IPS DF 19.7 (cell line): Measurements from ENCODE around the gene BOC.

Experiments used
- DNase-seq: peaks from one replicate; pipeline ENCODE4 v3.0.0-alpha.2; 2013; ENCODE audit warnings: low read depth, low spot score

Gene BOC

GRCh38 chr3:113249111-113249510, 37.8 kb downstream of the BOC start:
- no peak for DNase-seq

DNA sequence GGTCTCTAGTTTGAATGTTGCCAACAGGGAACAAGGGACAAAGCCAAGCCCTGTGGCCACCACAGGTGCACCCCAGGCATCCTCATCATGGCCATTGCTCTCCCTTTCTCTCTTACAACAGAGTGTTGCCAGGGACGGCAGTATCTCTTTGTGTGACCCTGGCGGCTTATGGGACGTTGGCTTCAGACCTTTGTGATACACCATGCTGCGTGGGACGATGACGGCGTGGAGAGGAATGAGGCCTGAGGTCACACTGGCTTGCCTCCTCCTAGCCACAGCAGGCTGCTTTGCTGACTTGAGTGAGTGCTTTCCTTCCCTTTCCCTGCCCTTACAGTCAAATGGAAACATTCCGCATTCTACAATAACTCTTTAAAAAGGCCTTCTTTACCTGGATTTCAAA, 38.2 kb downstream of the BOC start:
- DNase-seq = no peak

GRCh38 chr3:113250566-113250965, 39.2 kb downstream of the BOC start:
- no peak for DNase-seq

DNA sequence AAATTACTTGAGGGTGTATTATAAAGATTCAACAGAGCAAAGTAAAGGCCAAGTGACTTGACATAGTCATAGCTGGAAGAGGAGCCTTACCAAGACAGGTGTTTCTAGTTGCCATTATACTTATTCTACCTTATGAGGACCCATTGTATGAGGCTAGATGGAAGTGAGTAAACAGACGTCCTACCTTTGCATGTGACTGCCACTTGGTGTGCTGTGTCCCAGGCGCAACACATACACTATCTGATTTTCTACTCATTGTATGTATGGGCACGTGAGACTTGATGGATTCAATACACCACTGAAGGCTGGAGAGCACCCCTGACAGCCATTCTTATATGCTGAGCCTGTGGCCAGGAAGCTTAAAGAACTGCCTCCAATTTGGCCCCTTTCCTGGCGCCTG, 40.5 kb downstream of the BOC start:
- DNase-seq = no peak

DNA sequence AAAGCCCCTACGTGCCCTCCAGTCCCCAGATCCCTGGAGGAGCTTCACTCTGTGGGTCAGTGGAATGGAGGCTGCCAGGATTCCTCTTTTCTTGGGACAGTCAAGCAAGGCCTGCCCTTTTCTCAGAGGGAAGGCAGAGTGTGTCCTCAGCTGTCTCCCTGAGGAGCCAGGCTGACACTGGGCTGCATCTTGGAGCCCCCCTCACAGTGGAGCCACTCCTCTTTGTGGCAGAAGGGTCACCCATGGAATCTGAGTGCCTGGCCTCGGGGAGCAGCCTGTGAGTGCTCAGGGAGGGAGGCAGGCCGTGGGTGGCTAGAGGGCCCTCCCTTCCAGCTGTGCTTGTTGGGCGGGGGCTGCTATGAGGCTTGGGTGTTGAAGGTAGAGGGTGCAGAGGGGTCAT, 41.2 kb downstream of the BOC start:
- DNase-seq = no peak

DNA sequence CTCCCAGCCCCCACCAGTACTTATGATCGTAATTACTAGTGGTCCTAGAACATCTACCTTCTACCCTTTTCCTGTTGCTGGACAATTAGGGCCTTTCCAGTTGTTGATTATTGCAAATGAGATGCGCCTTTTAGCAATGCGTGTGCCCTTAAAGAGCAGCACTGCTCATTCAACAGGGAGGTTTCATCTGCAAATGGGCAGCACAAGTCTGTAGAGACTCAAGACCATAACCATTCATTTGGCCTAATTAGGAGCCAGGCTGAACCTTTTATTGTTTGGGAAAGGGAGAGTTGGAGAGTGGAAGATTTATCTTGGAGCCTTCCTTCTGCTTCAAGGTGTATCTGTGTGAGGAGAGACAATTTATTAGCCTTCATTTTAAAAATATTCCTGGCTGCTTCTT, 42.3 kb downstream of the BOC start:
- no peak for DNase-seq

GRCh38 chr3:113254171-113254947, 43.0 kb downstream of the BOC start:
- no peak for DNase-seq

DNA sequence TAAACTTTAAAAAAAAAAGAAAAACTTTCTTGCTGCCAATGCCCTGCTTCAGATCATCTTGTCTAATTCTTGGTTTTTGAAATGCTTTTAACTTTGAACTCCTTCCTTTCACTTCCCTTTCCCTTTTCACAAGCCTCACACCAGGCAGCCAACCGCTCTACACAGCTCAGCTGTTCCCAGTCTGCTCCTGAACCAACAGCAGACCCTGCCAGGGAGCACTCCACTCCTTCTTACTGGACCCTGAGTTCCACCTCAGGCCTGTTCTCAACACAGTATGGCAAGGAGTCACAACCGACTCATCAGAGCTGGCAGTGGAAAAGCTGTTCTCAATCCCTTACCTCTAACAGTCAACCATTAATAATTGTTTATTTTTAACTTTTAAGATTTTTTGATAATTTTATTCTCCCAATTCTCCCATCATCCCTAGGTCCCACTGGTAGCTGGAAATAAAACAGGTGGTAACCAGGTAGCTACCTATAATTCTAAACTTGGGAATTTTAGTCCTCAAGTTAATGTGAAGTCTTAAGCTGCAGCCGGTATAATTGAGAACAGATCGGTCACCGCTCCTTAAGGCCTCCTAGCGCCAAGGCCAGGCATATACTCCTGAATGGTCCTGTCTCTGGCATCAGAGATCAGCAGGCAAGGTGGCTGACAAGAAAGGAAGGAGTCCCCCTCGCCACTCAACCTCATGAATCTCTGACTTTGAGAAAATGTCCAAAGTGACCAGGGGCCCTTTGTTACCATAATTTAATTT, 43.9 kb downstream of the BOC start:
- no peak for DNase-seq

DNA sequence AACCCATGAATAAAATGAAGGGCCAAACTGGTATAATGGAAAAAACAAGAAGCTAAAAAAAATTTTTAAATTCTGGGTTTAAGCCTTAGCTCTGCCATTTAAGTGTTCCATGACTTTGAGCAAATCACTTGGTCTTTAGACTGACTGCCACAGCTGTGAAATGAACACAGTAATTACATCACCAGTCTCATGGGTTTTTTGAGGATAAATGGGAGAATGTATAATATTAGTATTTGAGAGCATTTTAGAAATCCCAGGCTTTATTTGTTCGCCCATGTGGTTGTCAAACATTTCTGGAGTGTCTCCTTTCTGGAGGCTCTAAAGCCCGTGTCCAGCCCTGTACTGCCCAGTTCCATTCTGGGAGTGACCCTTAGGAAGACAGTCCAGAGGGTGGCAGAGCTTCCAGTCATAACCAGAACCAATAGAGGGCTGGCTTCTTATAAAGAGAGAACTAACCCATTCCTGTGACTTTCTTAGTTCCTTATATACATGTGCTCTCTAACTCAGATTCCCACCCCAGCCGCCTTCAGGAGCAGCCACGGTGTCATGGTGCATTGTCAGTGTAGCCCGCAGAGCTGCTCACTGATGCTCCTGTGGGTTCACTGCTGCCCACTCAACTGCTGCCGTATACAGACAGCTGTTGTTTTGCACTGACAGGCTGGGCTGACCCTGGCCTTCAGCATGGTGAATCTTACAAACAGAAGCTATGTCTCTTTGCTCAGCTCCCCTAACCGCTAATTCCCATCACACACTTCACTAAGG, 44.7 kb downstream of the BOC start:
- DNase-seq = no peak

GRCh38 chr3:113258361-113258760, 47.0 kb downstream of the BOC start:
- no peak for DNase-seq

GRCh38 chr3:113259196-113259595, 47.8 kb downstream of the BOC start:
- DNase-seq = no peak

DNA sequence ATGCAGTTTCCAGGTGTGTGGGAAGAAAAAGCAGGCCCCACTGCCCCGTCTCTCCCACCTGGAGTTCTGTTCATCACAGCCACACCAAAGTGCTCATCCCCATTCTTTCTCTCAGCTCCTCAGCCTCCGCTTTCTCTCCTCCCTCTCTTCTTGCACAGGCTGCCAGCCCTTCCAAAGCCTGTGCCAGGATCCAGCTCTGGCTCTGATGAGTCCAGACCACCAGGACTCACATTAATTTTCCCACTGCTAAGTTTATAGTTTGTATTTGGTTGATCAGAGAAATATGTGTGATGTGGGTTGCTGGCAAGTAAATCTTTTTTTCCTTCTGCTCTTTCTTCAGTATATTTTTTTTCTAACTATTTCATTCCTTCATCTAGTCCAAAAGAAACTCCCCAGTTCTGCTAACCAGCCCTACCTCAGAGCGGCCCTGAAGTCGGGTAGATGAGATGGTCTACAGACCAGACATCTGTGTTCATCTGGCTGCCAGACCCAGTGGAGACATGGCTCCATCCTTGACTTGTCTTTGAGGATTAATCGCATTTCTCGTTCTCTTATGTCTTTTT, 49.8 kb downstream of the BOC start:
- no peak for DNase-seq

- DNase-seq = no peak
These were observed 50.4 kb downstream of the BOC start for GRCh38 chr3:113261626-113262303.

DNA sequence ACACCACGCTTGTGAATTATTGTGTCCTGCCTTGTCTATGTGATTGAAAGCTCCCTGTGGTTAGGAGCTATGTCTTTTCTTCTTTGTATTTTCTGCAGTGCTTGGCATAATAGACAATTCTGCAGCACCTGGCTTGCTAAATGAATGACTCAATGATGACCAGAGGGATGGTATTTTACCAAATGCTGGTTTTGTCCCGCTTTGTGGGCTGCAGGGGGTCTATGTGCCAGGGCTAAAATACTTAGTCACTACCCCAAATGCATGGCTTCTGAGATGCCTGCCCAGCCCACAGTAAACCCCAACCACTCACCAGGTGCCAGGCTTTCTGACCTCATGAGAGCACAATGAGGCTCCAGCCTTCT, 50.9 kb downstream of the BOC start:
- DNase-seq = no peak

DNA sequence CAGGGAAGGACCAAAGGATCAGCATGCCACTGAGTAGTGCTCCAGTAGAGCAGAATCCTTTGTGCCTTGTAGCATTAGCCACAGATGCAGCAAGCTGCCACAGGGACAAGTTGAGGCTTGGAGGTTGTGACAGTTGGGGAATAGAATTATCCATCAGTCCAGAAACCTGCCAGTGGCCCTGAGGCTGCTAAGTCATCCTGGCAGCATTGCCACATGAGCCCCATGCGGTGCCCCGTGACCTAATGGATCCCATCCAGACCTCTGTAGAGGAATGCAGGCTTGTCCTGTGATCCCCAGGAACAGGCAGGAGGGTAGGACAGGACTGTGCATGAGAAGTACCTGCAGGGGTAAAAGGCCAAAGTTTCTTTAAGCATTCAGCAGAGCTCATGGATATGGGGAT, 51.7 kb downstream of the BOC start:
- DNase-seq = no peak

DNA sequence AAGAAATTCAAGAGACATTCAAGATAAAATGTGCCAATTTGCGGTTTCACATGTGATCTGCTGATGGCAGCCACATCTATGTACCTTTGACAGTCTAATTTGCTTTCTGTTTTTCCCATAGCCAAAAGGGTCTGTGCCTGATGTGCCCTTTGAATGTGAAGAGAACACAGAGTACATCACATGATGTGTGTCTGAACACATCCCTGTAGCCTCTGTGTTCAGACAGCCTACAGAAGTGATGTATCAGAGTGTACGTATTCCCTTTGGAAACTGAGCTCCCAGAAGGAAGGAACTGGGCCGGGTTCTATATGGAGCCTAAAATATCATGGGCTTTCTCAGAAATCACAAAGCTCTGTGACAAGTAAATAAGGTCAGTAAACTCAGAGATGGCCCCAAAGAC, 52.4 kb downstream of the BOC start:
- DNase-seq = no peak

DNA sequence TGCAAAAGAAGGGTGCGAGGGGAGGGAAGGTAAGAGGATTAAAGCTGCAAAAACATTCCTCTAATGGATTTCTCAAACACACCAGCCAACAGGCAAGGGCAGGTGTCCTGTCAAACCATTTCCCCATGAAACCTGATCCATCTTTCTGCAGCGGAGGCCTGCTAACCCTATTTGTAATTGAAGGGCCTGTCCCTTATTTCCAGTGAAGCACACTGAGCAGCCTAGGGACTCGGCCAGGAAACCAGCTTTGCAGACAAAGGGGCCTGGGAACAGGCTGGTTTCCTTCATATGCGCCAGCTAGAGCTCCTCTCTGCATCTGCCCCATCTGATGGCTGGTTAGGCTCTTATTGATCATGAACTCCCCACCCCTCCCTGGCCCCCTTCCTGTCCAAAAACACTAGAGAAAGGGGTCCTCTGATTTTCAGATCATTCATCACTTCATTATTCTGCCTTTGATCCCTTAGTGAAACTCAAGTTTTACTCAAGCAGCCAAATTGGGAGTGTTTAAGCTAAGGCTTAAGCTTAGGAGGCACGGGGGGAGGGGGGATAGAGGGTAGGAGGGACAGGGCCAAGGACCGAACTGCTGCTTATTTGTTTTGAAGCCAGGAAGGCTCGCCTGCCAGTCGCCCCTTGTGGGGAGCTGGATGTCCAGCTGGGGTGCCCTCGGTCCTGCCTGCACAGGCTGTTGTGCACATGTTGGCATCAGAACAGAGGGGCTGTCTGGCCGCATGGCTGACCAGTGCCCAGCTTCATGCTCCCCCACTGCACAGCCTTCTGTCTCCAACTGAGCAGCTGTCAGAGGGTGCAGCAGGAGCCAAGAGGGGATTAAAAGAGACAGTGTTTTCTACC, 53.1 kb downstream of the BOC start:
- DNase-seq = peak; percentile 76

GRCh38 chr3:113265231-113265630, 53.9 kb downstream of the BOC start:
- no peak for DNase-seq

- DNase-seq = no peak
These were observed 55.4 kb downstream of the BOC start for GRCh38 chr3:113266738-113267137.

DNA sequence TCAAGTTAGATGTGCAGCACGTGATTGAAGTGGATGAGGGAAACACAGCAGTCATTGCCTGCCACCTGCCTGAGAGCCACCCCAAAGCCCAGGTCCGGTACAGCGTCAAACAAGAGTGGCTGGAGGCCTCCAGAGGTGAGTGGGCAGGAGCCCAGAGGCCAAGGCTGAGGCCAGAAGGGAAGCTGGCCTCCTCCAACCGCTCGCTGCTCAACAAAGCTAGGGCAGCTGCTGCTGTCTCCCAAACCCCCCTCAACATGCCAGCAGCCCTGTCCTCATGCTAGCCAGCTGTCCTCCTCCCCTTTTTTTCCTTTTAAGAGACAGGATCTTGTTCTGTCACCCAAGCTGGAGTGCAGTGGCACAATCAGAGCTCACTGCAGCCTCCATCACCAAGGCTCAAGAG, 57.0 kb downstream of the BOC start:
- DNase-seq = no peak

DNA sequence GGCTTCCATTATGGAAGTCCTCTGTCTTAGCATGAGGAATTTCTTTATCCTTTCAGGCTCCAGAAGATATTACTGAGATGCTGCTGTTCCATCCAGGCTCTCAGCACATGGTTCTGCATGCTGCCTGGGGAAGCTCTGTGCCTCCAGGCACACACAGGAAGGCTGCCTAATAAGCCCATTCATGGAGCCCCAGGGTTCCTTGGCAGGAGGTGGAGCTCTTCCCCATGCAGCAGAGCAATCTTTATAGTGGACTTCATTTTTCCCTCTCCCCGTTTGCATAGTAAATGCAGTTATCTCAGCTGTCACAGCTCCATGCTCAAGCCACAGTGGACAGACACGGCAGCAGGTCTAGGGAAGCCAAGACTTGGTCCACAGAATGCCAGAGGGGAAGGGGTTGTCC, 57.6 kb downstream of the BOC start:
- no peak for DNase-seq
